GM18502 (cell line): ENCODE data around the gene MRAS.
"Not testable (repeated sequence)": the region's sequence is repeated elsewhere in the genome, so short reads cannot be mapped to it uniquely, and the experiment has no call there.

ENCODE experiments used
- ATAC-seq: cut with Tn5 transposase; IDR thresholded peaks from one replicate; pipeline ENCODE4 v1.9.1; 2021; ENCODE audit warnings: mild to moderate bottlenecking; ENCODE audit not compliant: unreplicated experiment, poor library complexity

MRAS gene

DNA sequence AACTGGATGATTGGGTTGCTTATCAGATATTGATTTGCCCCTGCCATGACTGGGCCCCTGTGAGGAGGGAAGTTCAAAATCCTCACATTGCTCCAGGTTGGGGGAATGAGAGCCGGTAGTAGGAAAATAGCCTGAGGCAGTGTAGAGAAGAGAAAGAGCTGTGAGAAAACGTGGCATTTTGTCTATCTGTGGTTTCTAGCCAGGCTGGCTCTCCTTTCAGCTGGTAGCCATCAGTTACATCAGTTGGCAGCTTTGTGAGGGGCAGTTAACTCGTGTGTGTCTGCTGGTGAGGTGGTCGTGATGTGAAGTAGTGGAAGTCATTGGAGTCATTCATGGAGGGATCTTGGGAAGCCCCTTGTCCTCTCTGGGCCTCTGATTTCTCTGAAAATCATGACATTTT is 91.3 kb downstream of the MRAS start:
- no peak for ATAC-seq

GRCh38 chr3:138440121-138440521 is 91.7 kb downstream of the MRAS start:
- ATAC-seq: no peak

DNA sequence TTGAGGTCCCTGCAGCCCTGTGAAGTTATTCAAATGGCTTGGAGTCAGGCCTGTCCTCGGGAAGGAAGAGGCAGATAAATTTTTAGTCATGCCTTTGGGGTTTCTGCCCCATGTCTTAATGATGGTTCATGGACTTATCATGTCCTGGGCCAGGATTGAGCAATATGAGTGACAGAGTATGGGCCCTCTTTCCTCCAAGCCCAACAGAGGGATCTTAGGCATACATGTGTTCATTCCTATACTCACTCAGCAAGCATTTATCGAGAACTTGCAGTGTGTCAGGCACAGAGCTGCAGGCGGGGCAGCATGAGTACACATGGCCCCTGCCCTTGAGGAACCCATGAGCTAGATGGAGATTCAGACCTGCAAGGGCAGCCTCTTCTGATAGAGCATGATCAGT is 92.2 kb downstream of the MRAS start:
- no peak for ATAC-seq

- ATAC-seq: no peak
These were observed 92.9 kb downstream of the MRAS start for GRCh38 chr3:138441256-138441655.

GRCh38 chr3:138441742-138442141 is 93.4 kb downstream of the MRAS start:
- ATAC-seq: no peak

DNA sequence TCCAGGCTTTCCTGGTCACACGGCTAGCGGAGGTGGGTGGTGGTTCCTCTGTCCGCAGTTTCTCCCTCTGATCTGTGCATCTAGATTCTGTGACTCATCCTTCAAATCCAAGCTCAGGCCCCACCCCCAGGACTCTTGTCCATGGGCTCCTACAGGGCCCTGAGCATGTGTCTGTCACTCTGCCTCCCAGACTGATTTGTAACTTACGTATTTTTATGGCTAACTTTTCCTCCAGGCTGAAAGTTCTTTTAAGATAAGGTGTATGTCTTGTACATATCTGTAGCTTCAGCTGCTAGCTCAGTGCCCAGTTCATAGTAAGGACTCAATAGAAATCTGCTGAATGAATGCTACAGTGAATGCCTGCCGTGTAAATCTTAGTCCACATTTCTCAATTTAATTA is 94.1 kb downstream of the MRAS start:
- ATAC-seq: no peak

DNA sequence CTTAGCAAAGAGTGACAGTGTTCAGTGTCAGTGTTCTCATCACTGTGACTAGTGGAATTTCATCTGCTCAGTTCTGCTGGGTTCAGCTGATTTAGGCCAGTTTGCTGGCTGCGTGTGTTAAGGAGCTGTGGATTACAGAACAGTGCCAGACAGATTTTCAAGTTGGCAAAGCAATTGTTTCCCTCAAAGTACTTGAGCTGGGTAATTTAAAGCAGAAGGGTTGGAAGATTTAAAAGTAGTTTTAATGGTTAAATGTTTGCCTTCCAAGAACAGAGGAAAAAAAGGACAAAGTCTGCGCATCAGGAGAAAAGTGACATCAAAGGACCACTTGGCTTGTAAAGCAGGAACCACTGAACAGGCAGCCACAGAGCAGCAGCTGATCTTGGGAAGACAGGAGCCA is 94.7 kb downstream of the MRAS start:
- no peak for ATAC-seq

DNA sequence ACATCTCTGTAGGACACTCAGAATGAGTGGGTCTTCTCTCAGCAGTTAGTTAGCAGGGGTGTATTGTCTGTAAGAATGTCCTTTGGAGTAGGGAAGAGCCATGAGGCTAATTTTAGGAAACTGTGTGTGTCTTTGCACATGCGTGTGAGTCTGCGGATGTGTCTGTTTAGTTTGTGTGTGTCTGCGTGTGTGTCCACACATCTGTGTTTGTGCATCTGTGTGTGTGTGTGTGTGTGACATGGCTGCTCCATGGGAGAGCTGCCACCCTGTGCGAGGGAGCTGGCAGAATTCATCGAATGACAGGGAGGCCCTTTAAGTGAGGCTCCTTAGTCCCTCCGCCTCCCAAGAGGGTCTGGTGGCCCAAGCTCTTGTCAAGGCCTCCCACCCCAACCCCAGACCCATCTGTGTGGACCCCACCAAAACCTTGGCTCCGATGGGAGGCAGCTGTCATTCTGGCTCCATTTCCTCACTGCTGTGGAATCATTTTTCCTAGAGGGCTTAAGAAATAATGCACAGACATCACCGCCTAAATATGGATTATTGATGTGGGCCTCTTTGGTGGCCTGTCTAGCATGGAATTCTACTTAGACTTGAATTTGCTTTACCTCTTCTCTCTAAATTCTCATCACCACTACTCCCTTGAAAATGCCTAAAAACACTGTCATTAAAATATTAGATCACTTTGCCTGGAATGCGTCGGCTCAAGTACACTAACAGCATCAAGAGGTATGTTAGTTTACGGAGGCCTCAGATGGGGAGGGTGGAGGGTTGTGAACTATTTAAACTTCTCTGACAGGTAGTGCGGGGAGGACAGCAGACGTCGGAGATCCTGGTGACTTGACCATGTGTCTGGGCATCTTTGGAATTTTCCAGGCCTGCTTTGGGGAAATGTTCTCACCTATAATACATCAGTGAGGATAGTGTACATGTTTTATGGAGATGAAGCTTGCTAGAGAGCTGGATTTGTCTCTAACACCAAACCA is 95.4 kb downstream of the MRAS start:
- ATAC-seq: no peak

- ATAC-seq: no peak
These were observed 96.9 kb downstream of the MRAS start for GRCh38 chr3:138445236-138445635.

GRCh38 chr3:138445654-138446053 is 97.3 kb downstream of the MRAS start:
- no peak for ATAC-seq

- no peak for ATAC-seq
These were observed 100.3 kb downstream of the MRAS start for GRCh38 chr3:138448631-138449030.

DNA sequence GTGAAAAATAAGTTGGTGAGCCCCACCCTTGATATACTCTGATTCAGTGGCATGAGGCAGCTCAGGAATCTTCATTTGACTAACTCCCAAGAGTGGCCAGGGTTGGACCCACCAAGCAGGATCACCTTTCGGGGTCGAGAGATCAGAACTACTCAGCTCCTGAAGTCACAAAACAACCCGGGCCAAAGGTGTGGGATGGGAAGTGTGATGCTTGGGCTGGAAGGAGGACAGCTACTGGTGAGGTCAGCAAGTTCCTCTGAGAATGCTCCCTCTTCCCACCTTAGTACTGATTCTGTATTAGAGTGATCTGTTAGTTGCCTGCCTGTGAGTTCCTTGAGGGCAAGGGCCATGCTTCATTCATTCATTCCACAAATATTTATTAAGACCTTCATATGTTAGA is 101.1 kb downstream of the MRAS start:
- ATAC-seq: no peak

DNA sequence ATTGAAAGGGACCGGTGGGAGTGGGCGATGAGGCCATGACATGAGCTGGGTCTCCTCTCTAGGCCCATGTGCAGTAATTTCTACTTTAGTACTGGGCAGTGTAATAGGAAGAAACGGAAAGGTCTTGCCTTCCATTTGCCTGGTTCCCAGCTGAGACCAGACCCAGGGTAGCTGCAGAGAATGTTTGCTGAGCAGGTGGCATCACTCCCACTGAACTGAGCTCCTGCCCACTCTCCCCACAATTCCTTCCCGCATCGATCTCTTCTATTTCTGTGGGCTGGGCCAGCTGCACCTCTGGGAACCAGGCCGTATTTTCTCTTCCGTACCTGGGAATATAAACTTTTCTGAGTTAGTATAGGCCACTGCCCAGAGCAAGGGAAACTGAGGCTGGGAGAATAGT is 101.8 kb downstream of the MRAS start:
- ATAC-seq: no peak

DNA sequence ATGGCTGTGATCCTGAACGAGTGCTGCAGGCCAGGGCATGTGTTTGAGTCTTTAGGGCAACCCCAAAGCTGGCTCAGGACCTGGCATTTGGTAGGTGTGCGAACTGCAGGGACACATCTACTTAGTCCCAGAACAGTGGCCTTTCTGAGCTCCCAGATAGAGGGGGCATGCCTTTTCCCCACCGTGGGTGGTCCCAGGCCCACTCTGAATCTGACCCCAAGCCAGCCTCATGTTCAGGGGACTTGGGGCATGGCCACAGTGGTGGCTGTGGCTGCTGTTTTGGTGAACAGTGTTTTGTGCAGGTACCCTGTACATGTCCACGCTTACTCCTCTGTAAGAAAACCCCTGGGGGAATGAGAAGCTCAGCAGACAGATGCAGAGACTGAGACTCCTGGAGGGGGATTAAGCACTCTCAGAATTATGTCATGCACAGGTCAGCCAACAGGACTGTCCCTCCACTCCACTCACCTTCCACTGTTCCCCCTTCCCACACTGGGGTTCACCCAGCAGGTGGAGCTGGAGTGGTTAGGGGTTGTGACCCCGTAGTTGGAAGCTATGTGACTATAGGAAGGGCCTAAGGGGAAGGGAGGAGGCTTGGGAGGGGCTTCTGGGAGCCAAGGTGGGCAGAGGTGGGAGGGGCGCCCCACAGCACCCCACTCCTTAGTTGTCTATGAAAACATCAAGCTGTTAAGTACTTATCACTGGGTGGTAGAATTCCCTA is 102.5 kb downstream of the MRAS start:
- no peak for ATAC-seq

DNA sequence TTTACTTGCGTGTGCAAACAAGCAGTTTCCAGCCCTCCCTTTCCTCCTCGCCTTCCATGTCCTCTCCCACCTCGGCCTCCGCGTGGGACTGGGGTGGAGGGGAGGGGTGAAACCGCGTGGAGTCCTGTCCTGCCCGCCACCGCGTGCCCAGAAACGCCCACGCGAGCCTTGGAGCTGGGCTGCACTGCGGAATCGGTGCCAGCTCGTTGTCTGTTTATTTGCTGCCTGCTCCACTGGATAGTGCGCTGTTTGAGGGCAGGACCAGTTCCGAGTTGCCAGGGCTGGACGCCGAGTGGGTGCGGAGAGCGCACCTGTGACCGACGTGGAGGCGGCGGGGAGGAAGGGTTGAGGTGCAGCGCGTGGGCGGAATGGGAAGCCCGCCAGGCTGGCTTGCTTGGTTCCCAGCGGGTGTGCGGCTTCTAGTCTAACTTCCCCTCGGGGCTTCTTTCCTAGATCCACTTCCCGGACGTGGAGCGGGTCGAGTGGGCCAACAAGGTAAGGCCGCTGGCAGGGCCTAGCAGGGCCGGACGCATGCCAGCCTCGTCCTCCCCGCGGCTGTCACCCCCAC is 103.3 kb downstream of the MRAS start:
- ATAC-seq: no peak

DNA sequence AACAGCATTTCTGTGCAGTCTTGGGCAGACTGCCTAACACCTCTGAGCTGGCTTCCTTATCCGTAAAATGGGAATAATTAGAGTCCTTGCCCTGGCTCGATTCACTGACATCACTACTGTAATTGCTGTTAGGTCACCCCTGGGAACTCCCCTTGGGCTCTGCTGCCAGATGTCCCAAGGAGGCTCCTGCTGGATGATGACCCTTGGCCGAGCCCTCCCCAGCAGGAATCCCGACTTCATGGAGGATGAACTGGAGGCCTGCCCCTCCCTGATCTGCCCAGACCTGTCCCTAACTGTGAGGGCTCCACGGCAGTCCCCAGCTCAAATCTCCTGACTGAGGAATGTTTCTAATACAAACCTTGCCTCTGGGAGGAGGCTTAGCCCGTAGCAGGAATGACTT is 104.1 kb downstream of the MRAS start:
- ATAC-seq: no peak

GRCh38 chr3:138453940-138454339 is 105.6 kb downstream of the MRAS start:
- ATAC-seq: not testable (repeated sequence)
